Measurements from ENCODE around the gene DNAJC8. TPM values are rescaled to one million over a fixed set of nuclear protein-coding genes. Genes with fewer than 3 reads are reported as not detected.

The DNAJC8 gene
- total RNA-seq, 1 experiment from 2014 or later, result 57.6 TPM

GRCh38 chr1:28264897-28265296 is 32.1 kb upstream of the DNAJC8 start:
- intact Hi-C loops (cut with micrococcal nuclease; ENCODE audit: unreplicated experiment), result no loop called here
- DNase-seq, result no peak
- peaks cover 26% of the 10 kb centered on the region for H3K36me3 Mint-ChIP-seq (ENCODE audit: insufficient read depth, unreplicated experiment)
- CTCF ChIA-PET, result no interaction called here
- H3K9me3 Mint-ChIP-seq (ENCODE audit: low read depth, unreplicated experiment), result no peaks in the 10 kb centered on the region
- no peak overlapping the region for H3K27ac Mint-ChIP-seq (ENCODE audit: unreplicated experiment)
- peaks cover 10% of the 10 kb centered on the region for H3K4me1 Mint-ChIP-seq (ENCODE audit: low read depth, unreplicated experiment)
- BruUV-seq (replicated peaks), result no TSS peak
- no peak overlapping the region for H3K4me3 Mint-ChIP-seq (ENCODE audit: low read depth, unreplicated experiment)
- no peak for TF ChIP-seq CTCF (IDR thresholded peaks at IDR 0.05; ENCODE audit: unreplicated experiment)
- no peaks in the 10 kb centered on the region for H3K27me3 Mint-ChIP-seq (ENCODE audit: unreplicated experiment)

GRCh38 chr1:28260803-28261174 is 28.0 kb upstream of the DNAJC8 start:
- Mint-ChIP-seq H3K27me3 (ENCODE audit: unreplicated experiment) (no peaks in the 10 kb centered on the region), H3K27ac (ENCODE audit: unreplicated experiment) (no peak overlapping the region), H3K4me3 (ENCODE audit: low read depth, unreplicated experiment) (peak overlapping the region; percentile 77), H3K9me3 (ENCODE audit: low read depth, unreplicated experiment) (no peaks in the 10 kb centered on the region), H3K4me1 (ENCODE audit: low read depth, unreplicated experiment) (peaks cover 23% of the 10 kb centered on the region), H3K36me3 (ENCODE audit: insufficient read depth, unreplicated experiment) (peaks cover 35% of the 10 kb centered on the region)
- no peak for TF ChIP-seq CTCF (IDR thresholded peaks at IDR 0.05; ENCODE audit: unreplicated experiment)
- CTCF ChIA-PET, result interaction anchor here (0.6 to 1.7 kb wide), 3 partner anchors 12 to 43 kb away, joined by 3 to 9 read pairs (median 4); no protein-coding TSS in a partner anchor
- DNase-seq, result no peak
- intact Hi-C loops (cut with micrococcal nuclease; ENCODE audit: unreplicated experiment), result no loop called here
- BruUV-seq (replicated peaks), result no TSS peak

- CTCF ChIA-PET, result interaction anchor here (0.6 to 1.7 kb wide), 3 partner anchors 11 to 55 kb away, joined by 3 to 9 read pairs (median 4); no protein-coding TSS in a partner anchor
- Mint-ChIP-seq H3K36me3 (ENCODE audit: insufficient read depth, unreplicated experiment) (peaks cover 35% of the 10 kb centered on the region), H3K27ac (ENCODE audit: unreplicated experiment) (no peak overlapping the region), H3K4me1 (ENCODE audit: low read depth, unreplicated experiment) (peaks cover 18% of the 10 kb centered on the region), H3K4me3 (ENCODE audit: low read depth, unreplicated experiment) (peak overlapping the region; percentile 77), H3K9me3 (ENCODE audit: low read depth, unreplicated experiment) (no peaks in the 10 kb centered on the region), H3K27me3 (ENCODE audit: unreplicated experiment) (no peaks in the 10 kb centered on the region)
- peak; percentile 46 for DNase-seq
- BruUV-seq (replicated peaks), result no TSS peak
- TF ChIP-seq CTCF (IDR thresholded peaks at IDR 0.05; ENCODE audit: unreplicated experiment), result no peak
- intact Hi-C loops (cut with micrococcal nuclease; ENCODE audit: unreplicated experiment), result no loop called here
Measured at GRCh38 chr1:28259934-28260802, 27.3 kb upstream of the DNAJC8 start.

GRCh38 chr1:28259252-28259933 is 26.6 kb upstream of the DNAJC8 start, which contains the start of gene SESN2:
Gene SESN2 (plus strand): TSS chr1:28259518. CDS start chr1:28259848, 330 bp downstream.
- CTCF ChIA-PET, result interaction anchor here (0.5 to 1.7 kb wide), 3 partner anchors 10 to 111 kb away, joined by 3 to 9 read pairs (median 3); no protein-coding TSS in a partner anchor
- H3K27ac Mint-ChIP-seq (ENCODE audit: unreplicated experiment), result peak within 1 kb of the TSS; percentile 99
- intact Hi-C loops (cut with micrococcal nuclease; ENCODE audit: unreplicated experiment), result no loop called here
- H3K27me3 Mint-ChIP-seq (ENCODE audit: unreplicated experiment), result no peaks in the 10 kb centered on the region
- peak; percentile 97 for DNase-seq
- peaks cover 35% of the 10 kb centered on the region for H3K36me3 Mint-ChIP-seq (ENCODE audit: insufficient read depth, unreplicated experiment)
- peak within 1 kb of the TSS; percentile 77 for H3K4me3 Mint-ChIP-seq (ENCODE audit: low read depth, unreplicated experiment)
- BruUV-seq (replicated peaks), result TSS peak; percentile 54
- H3K4me1 Mint-ChIP-seq (ENCODE audit: low read depth, unreplicated experiment), result peaks cover 18% of the 10 kb centered on the region
- TF ChIP-seq CTCF (IDR thresholded peaks at IDR 0.05; ENCODE audit: unreplicated experiment), result no peak
- no peaks in the 10 kb centered on the region for H3K9me3 Mint-ChIP-seq (ENCODE audit: low read depth, unreplicated experiment)

Measured in Calu3 (cell line).